Heart right ventricle (tissue), 16 donors: ENCODE results near the gene GPR89A. TPM values are rescaled to one million over a fixed set of nuclear protein-coding genes. Genes with fewer than 3 reads are reported as not detected.

Source experiments
- ATAC-seq, 8 donors: fragments of 200-7000 bp; cut with Tn5 transposase; one replicate each; pipeline ENCODE4 v1.9.1; 2020; ENCODE audit warnings: mild to moderate bottlenecking in 8 of 8, moderate library complexity in 8 of 8, moderate number of reproducible peaks in 1 of 8
- DNase-seq, 2 donors: peaks; one replicate each; pipeline ENCODE4 v3.0.0-alpha.2; 2020
- H3K27ac ChIP-seq, 10 donors: fragments of 200-600 bp; sonication (generic) in 2 of 10; one replicate each; pipeline versions ENCODE4 v1.5.0 to v1.8.0; 2020 to 2022; ENCODE audit warnings: mild to moderate bottlenecking in 3 of 10
- H3K27me3 ChIP-seq, 7 donors: fragments of 200-600 bp; one replicate each; pipeline ENCODE4 v1.8.0; 2021 to 2022; ENCODE audit warnings: mild to moderate bottlenecking in 2 of 7
- H3K36me3 ChIP-seq, 9 donors: fragments of 200-600 bp; sonication (generic) in 1 of 9; one replicate each; pipeline versions ENCODE4 v1.5.0 to v1.8.0; 2020 to 2022; ENCODE audit warnings: mild to moderate bottlenecking in 2 of 9
- H3K4me1 ChIP-seq, 9 donors: fragments of 200-600 bp; sonication (generic) in 1 of 9; one replicate each; pipeline versions ENCODE4 v1.5.0 to v1.8.0; 2020 to 2022; ENCODE audit warnings: mild to moderate bottlenecking in 4 of 9
- H3K4me3 ChIP-seq, 10 donors: fragments of 200-600 bp; sonication (generic) in 2 of 10; one replicate each; pipeline versions ENCODE4 v1.5.0 to v1.8.0; 2020 to 2022; ENCODE audit warnings: mild to moderate bottlenecking in 7 of 10, moderate library complexity in 2 of 10
- H3K9me3 ChIP-seq, 11 donors: fragments of 200-600 bp in 10 of 11; sonication (generic) in 2 of 11; one replicate each; pipeline versions ENCODE4 v1.5.0 to v1.8.0; 2013 to 2022; ENCODE audit warnings: mild to moderate bottlenecking in 2 of 11, control low read depth in 1 of 11, moderate library complexity in 1 of 11
- CTCF ChIP-seq, 9 donors: fragments of 200-600 bp; sonication (generic) in 2 of 9; IDR thresholded peaks; one replicate each; pipeline versions ENCODE4 v1.5.0 to v1.8.0; 2021 to 2022; ENCODE audit warnings: antibody characterized with exemption in 9 of 9, mild to moderate bottlenecking in 5 of 9, moderate library complexity in 1 of 9
- WGBS, 2 donors: extraction: QIAGEN DNeasy Blood & Tissue Kit; methylation state at CpG; one replicate each; pipeline ENCODE4 v1.1.7; 2013; ENCODE audit warnings: inconsistent platforms in 1 of 2; 5-methylcytosine and 5-hydroxymethylcytosine counted together
- intact Hi-C, 10 donors: fragments of 100-400 bp; cut with DNase I; formaldehyde crosslinking; loops; one replicate each; pipeline versions ENCODE4 v1.11.1 to v1.14.2; 2022
- polyA plus RNA-seq, 2 donors: library from polyadenylated mRNA; stranded (reverse); fragments of 200-250 nt; gene quantifications; one replicate each; pipeline ENCODE4 v1.2.3, GENCODE V29; 2013
- total RNA-seq, 10 donors: library from RNA; stranded (reverse); fragmentation: NEBNext Ultra II Directional in 3 of 10; extraction: Animal tissue kit (Norgen Biotek cat#: 25700) in 3 of 10; gene quantifications; one replicate each; pipeline versions ENCODE4 v1.2.1 to v1.2.4, GENCODE V29; 2021 to 2023
- donor health status: Arrhythmogenic right ventricular cardiomyopathy.
- donor health status: ischemic (EF 13 %, LVEDD 7.1; RV severe dilation, severe dysfunction).
- donor health status: healthy with polysubstance abuse.
- donor health status: DM: no; HTN: yes; CAD: no.
- donor health status: DM: no; HTN: no; CAD: no.
- donor health status: ischemic (EF 25% LVEDD 6.9; RV normal size, moderate dysfunction).
- donor health status: ischemic (EF 25% LVEDD 5.7; RV mildly dilated, moderate dysfunction).
- donor health status: healthy.
- donor health status: DM: yes; HTN: yes; CAD: no.
- donor health status: Ischemic cardiomyopathy.
- donor health status: ischemic (EF 35%, LVEDD 5.7; RV mildly dilated, moderate dysfunction).
- donor health status: nonischemic (EF 11% LVEDD 7.7; RV severe dilation, severe dysfunction).
- donor health status: DM: yes; HTN: yes; CAD: no.
- donor health status: PGD.
- donor health status: ischemic (EF 29% LVEDD 5.4; RV normal size, mild dysfunction).
- donor health status: nonischemic (EF 23%, LVEDD 6.1; RV moderate dilation, normal function).

GPR89A gene
- total and polyA plus RNA-seq, 12 donors, result 6.9 to 14.5 (median 9.3) TPM

- Histone ChIP-seq H3K27me3 (no peaks in the 10 kb centered on the region), H3K9me3 (no peaks in the 10 kb centered on the region), H3K4me3 (no peak overlapping the region), H3K4me1 (peaks cover 0 to 19% (median 0%) of the 10 kb centered on the region in 9 donors), H3K36me3 (no peaks in the 10 kb centered on the region), H3K27ac (no peak overlapping the region)
- ATAC-seq, result no peak
- no peak for TF ChIP-seq CTCF (IDR thresholded peaks at IDR 0.05)
- intact Hi-C loops, result no loop called here
- no peak for DNase-seq
- WGBS, 2 donors, result 97 to 98% methylated on average over 6 of the region's 6 CpGs
Measured at GRCh38 chr1:145689922-145690321, 82.1 kb downstream of the GPR89A start.

- no peak for DNase-seq
- intact Hi-C loops, result no loop called here
- Histone ChIP-seq H3K9me3 (no peaks in the 10 kb centered on the region), H3K36me3 (no peaks in the 10 kb centered on the region), H3K4me1 (peaks cover 0 to 19% (median 0%) of the 10 kb centered on the region in 9 donors), H3K27me3 (no peaks in the 10 kb centered on the region), H3K27ac (peak overlapping the region in 1 of 10 donors; percentile 53), H3K4me3 (no peak overlapping the region)
- no peak for ATAC-seq
- TF ChIP-seq CTCF (IDR thresholded peaks at IDR 0.05), result no peak
- WGBS, 2 donors, result 79 to 83% methylated on average over 5 of the region's 5 CpGs
Measured at GRCh38 chr1:145690587-145691558, 83.1 kb downstream of the GPR89A start.

GRCh38 chr1:145692785-145693443 is 85.1 kb downstream of the GPR89A start:
- no peak for TF ChIP-seq CTCF (IDR thresholded peaks at IDR 0.05)
- H3K4me3 ChIP-seq, result no peak overlapping the region
- H3K9me3 ChIP-seq, result no peaks in the 10 kb centered on the region
- DNase-seq (no peak), ATAC-seq (no peak)
- intact Hi-C loops, result no loop called here
- 92 to 95% methylated on average over 11 of the region's 11 CpGs for WGBS, 2 donors
- no peak overlapping the region for H3K27ac ChIP-seq
- no peaks in the 10 kb centered on the region for H3K36me3 ChIP-seq
- peaks cover 0 to 19% (median 0%) of the 10 kb centered on the region in 9 donors for H3K4me1 ChIP-seq
- H3K27me3 ChIP-seq, result no peaks in the 10 kb centered on the region

GRCh38 chr1:145695821-145696629 is 88.2 kb downstream of the GPR89A start:
- no peaks in the 10 kb centered on the region for H3K27me3 ChIP-seq
- no peak overlapping the region for H3K27ac ChIP-seq
- H3K4me3 ChIP-seq, result no peak overlapping the region
- ATAC-seq (no peak), DNase-seq (no peak)
- intact Hi-C loops, result no loop called here
- H3K4me1 ChIP-seq, result peaks cover 0 to 5% (median 0%) of the 10 kb centered on the region in 9 donors
- no peak for TF ChIP-seq CTCF (IDR thresholded peaks at IDR 0.05)
- 59 to 64% methylated on average over 5 of the region's 5 CpGs for WGBS, 2 donors
- no peaks in the 10 kb centered on the region for H3K36me3 ChIP-seq
- no peaks in the 10 kb centered on the region for H3K9me3 ChIP-seq
